SU-DHL-6 (cell line): Measurements from ENCODE around the gene SMIM17.

Experiments used
- EZH2phosphoT487 ChIP-seq: fragments of 200-600 bp; sonication (generic), shearing (Covaris generic); conservative IDR thresholded peaks from 2 replicates; pipeline ENCODE4 v1.6.1; 2018; ENCODE audit warnings: mild to moderate bottlenecking, antibody characterized with exemption, low read length, moderate library complexity, mixed read lengths
- TF ChIP-seq, protein P1 (sequence below): fragments of 200-600 bp; sonication (generic); IDR thresholded peaks from one replicate; pipeline ENCODE4 v1.5.1; 2017; ENCODE audit warnings: antibody characterized with exemption, mild to moderate bottlenecking, low read length, moderate library complexity; ENCODE audit not compliant: insufficient read depth, poor library complexity, severe bottlenecking

DNA sequence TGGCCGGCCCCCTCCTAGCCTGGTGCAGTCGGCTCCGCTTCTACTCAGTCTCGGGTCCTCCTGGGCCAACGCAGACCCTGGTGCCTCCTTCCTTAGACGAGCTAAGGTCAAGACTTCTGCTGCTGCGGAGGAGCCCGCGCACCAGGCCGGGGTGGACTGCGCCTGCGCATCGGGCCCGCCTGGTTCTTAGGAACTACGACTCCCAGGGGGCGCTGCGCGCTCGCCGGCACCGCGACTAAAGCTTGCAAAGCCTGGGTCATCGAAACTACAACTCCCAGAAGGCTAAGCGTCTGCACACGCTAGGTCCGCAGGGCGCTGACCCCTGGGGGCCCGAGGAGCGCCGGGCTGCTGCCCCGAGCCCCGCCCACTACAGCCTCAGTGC, 28.6 kb downstream of the SMIM17 start, which contains the start of gene ZNF835:
- TF ChIP-seq, protein P1, sequence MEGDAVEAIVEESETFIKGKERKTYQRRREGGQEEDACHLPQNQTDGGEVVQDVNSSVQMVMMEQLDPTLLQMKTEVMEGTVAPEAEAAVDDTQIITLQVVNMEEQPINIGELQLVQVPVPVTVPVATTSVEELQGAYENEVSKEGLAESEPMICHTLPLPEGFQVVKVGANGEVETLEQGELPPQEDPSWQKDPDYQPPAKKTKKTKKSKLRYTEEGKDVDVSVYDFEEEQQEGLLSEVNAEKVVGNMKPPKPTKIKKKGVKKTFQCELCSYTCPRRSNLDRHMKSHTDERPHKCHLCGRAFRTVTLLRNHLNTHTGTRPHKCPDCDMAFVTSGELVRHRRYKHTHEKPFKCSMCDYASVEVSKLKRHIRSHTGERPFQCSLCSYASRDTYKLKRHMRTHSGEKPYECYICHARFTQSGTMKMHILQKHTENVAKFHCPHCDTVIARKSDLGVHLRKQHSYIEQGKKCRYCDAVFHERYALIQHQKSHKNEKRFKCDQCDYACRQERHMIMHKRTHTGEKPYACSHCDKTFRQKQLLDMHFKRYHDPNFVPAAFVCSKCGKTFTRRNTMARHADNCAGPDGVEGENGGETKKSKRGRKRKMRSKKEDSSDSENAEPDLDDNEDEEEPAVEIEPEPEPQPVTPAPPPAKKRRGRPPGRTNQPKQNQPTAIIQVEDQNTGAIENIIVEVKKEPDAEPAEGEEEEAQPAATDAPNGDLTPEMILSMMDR, result no peak
- TF ChIP-seq EZH2phosphoT487, result no peak
